Measurements from ENCODE around the gene SLC35B2.
A peak's percentile ranks its signal among the peaks of the same experiment; 100 is the strongest.

The SLC35B2 gene

GRCh38 chr6:44271914-44272313 is 14.6 kb upstream of the SLC35B2 start:
- TF ChIP-seq CTCF (IDR thresholded peaks at IDR 0.05; ENCODE audit: low read depth, low read length): no peak
- no peak for DNase-seq (ENCODE audit: extremely low read depth, low read depth)

- TF ChIP-seq CTCF (IDR thresholded peaks at IDR 0.05; ENCODE audit: low read depth, low read length): no peak
- DNase-seq (ENCODE audit: extremely low read depth, low read depth): no peak
These were observed 14.0 kb upstream of the SLC35B2 start for GRCh38 chr6:44271406-44271723.

- DNase-seq (ENCODE audit: extremely low read depth, low read depth): no peak
- no peak for TF ChIP-seq CTCF (IDR thresholded peaks at IDR 0.05; ENCODE audit: low read depth, low read length)
These were observed 13.4 kb upstream of the SLC35B2 start for GRCh38 chr6:44270526-44271405.

GRCh38 chr6:44269921-44270525 is 12.7 kb upstream of the SLC35B2 start, which contains the start of gene TMEM151B:
Gene TMEM151B (plus strand): TSS chr6:44270450. CDS start chr6:44270743, 293 bp downstream.
- DNase-seq (ENCODE audit: extremely low read depth, low read depth): no peak
- TF ChIP-seq CTCF (IDR thresholded peaks at IDR 0.05; ENCODE audit: low read depth, low read length): no peak

- no peak for DNase-seq (ENCODE audit: extremely low read depth, low read depth)
- no peak for TF ChIP-seq CTCF (IDR thresholded peaks at IDR 0.05; ENCODE audit: low read depth, low read length)
These were observed 12.0 kb upstream of the SLC35B2 start for GRCh38 chr6:44269178-44269920.

- TF ChIP-seq CTCF (IDR thresholded peaks at IDR 0.05; ENCODE audit: low read depth, low read length): peak; percentile 98
- DNase-seq (ENCODE audit: extremely low read depth, low read depth): no peak
These were observed 10.8 kb upstream of the SLC35B2 start for GRCh38 chr6:44268095-44268628.
